ENCODE results near the gene ABCB1. TPM values are rescaled to one million over a fixed set of nuclear protein-coding genes. Genes with fewer than 3 reads are reported as not detected.

Gene ABCB1
- total and polyA plus RNA-seq, 2 of the 8 experiments (the other 6 are each of a cell fraction or from before 2014, with no cell fraction given): 0.51 to 1.2 TPM

DNA sequence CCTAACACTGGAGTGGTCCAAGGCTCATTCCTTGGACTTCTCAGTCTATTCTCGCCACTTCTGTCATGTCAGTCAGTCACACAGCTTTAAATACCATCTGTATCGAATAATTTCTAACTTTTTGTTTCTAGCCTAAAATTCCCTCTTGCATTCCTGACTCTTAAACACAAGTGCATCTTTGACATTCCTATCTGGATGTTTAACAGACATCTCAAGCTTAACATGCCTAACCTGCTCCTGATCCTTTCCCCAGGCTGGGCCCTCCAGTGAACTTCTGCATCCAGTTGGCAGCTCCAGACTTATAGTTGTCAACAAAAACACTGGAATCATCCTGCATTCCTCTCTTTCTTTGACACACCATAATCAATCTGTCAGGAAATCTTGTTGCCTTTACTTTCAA, 120.7 kb downstream of the ABCB1 start (continued):
- TF ChIP-seq, protein P1, sequence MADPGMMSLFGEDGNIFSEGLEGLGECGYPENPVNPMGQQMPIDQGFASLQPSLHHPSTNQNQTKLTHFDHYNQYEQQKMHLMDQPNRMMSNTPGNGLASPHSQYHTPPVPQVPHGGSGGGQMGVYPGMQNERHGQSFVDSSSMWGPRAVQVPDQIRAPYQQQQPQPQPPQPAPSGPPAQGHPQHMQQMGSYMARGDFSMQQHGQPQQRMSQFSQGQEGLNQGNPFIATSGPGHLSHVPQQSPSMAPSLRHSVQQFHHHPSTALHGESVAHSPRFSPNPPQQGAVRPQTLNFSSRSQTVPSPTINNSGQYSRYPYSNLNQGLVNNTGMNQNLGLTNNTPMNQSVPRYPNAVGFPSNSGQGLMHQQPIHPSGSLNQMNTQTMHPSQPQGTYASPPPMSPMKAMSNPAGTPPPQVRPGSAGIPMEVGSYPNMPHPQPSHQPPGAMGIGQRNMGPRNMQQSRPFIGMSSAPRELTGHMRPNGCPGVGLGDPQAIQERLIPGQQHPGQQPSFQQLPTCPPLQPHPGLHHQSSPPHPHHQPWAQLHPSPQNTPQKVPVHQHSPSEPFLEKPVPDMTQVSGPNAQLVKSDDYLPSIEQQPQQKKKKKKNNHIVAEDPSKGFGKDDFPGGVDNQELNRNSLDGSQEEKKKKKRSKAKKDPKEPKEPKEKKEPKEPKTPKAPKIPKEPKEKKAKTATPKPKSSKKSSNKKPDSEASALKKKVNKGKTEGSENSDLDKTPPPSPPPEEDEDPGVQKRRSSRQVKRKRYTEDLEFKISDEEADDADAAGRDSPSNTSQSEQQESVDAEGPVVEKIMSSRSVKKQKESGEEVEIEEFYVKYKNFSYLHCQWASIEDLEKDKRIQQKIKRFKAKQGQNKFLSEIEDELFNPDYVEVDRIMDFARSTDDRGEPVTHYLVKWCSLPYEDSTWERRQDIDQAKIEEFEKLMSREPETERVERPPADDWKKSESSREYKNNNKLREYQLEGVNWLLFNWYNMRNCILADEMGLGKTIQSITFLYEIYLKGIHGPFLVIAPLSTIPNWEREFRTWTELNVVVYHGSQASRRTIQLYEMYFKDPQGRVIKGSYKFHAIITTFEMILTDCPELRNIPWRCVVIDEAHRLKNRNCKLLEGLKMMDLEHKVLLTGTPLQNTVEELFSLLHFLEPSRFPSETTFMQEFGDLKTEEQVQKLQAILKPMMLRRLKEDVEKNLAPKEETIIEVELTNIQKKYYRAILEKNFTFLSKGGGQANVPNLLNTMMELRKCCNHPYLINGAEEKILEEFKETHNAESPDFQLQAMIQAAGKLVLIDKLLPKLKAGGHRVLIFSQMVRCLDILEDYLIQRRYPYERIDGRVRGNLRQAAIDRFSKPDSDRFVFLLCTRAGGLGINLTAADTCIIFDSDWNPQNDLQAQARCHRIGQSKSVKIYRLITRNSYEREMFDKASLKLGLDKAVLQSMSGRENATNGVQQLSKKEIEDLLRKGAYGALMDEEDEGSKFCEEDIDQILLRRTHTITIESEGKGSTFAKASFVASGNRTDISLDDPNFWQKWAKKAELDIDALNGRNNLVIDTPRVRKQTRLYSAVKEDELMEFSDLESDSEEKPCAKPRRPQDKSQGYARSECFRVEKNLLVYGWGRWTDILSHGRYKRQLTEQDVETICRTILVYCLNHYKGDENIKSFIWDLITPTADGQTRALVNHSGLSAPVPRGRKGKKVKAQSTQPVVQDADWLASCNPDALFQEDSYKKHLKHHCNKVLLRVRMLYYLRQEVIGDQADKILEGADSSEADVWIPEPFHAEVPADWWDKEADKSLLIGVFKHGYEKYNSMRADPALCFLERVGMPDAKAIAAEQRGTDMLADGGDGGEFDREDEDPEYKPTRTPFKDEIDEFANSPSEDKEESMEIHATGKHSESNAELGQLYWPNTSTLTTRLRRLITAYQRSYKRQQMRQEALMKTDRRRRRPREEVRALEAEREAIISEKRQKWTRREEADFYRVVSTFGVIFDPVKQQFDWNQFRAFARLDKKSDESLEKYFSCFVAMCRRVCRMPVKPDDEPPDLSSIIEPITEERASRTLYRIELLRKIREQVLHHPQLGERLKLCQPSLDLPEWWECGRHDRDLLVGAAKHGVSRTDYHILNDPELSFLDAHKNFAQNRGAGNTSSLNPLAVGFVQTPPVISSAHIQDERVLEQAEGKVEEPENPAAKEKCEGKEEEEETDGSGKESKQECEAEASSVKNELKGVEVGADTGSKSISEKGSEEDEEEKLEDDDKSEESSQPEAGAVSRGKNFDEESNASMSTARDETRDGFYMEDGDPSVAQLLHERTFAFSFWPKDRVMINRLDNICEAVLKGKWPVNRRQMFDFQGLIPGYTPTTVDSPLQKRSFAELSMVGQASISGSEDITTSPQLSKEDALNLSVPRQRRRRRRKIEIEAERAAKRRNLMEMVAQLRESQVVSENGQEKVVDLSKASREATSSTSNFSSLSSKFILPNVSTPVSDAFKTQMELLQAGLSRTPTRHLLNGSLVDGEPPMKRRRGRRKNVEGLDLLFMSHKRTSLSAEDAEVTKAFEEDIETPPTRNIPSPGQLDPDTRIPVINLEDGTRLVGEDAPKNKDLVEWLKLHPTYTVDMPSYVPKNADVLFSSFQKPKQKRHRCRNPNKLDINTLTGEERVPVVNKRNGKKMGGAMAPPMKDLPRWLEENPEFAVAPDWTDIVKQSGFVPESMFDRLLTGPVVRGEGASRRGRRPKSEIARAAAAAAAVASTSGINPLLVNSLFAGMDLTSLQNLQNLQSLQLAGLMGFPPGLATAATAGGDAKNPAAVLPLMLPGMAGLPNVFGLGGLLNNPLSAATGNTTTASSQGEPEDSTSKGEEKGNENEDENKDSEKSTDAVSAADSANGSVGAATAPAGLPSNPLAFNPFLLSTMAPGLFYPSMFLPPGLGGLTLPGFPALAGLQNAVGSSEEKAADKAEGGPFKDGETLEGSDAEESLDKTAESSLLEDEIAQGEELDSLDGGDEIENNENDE (IDR thresholded peaks at IDR 0.05; ENCODE audit: insufficient replicate concordance, low read length): no peak
